ENCODE measurements around the gene CNN1. TPM values are rescaled to one million over a fixed set of nuclear protein-coding genes. Genes with fewer than 3 reads are reported as not detected.

Gene CNN1
- 558 TPM for total RNA-seq
- 3,172 TPM for polyA plus RNA-seq

DNA sequence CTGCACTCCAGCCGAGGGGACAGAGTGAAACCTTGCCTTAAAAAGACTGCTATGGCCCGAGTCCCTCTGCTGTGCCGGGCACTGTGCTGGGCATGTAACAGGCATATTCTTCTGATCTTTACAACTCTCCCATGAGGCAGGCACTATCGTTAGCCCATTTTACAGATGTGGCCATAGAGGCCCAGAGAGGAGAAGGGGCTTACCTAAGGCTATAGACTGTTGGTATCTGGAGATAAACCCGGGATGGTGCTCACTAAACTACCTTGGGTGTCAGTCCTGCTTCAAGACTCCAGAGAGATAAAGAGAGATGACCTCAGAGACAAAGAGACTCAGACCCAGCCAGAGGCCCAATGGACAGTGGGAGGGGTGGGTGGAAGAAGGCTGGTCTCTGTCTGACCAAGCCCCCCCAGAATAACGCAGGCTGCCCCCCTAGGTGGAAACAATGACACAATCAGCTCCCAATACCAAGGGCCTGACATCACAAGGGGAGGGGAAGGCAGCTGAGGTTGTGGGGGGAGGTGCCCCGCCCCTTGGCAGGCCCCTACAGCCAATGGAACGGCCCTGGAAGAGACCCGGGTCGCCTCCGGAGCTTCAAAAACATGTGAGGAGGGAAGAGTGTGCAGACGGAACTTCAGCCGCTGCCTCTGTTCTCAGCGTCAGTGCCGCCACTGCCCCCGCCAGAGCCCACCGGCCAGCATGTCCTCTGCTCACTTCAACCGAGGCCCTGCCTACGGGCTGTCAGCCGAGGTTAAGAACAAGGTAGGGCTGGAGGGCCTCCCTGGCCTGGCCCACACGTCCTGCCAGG, at the start of gene CNN1:
CNN1 (plus strand) TSS at position 620 of the 805 bp plus-strand sequence; CDS start at position 697, 77 bp downstream.
- peak within 1 kb of the TSS; percentile 36 for H3K4me3 ChIP-seq (ENCODE audit: low read depth, low read length)
- no peaks in the 10 kb centered on the region for H3K36me3 ChIP-seq (ENCODE audit: insufficient read depth)
- peak; percentile 59 for DNase-seq (ENCODE audit: extremely low spot score)
- no peaks in the 10 kb centered on the region for H3K4me1 ChIP-seq (ENCODE audit: insufficient read depth)
- WGBS: 15% methylated on average over 21 of the region's 21 CpGs
- peak within 1 kb of the TSS; percentile 85 for H3K27ac ChIP-seq (ENCODE audit: low read depth)

DNA sequence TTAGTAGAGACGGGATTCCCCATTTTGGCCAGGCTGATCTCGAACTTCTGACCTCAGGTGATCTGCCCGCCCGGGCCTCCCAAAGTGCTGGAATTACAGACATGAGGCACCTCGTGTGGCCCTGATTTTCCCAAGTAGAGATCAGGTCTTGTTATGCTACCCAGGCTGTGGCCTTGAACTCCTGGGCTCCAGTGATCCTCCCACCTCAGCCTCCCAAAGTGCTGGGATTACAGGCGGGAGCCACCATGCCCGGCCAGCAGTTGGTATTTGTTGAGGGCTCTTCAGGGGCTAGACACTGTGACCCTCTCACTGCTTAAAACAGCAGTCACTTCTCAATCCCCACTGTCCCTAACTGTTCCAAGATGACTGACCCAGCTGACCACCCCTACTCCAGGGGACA, 49.3 kb upstream of the CNN1 start:
- no peaks in the 10 kb centered on the region for H3K36me3 ChIP-seq (ENCODE audit: insufficient read depth)

DNA sequence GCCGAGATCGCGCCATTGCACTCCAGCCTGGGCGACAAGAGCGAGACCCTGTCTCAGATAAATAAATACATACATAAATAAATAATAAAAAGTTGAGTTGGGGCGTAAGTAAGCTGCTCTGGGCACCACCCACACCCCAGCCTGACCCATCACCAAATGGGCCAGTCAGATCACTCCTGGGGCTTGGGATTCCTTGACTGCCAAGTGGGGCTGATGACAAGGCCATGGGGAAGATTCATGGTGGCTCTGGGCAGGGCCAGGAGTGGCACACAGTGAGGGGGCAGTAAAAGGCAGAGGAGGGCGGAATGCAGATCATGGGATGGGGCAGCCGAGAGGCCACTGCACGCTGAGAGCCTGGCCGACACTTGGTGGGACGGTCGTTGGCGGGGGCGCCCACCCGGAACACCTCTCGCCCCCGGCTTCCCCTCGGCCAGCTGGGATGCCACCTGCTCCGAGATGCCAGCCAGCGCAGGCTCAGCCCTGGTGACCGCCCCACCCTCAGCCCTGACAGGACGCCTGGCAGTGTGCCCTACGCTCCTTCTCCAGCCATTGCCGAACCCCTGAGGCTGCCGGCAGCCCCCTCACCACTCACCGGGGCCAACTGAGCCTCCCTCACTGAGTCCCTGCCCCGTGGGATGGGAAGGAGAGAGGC, 43.9 kb upstream of the CNN1 start:
- Histone ChIP-seq H3K27ac (ENCODE audit: low read depth) (no peak overlapping the region), H3K4me3 (ENCODE audit: low read depth, low read length) (no peak overlapping the region), H3K36me3 (ENCODE audit: insufficient read depth) (peaks cover 3% of the 10 kb centered on the region), H3K4me1 (ENCODE audit: insufficient read depth) (no peaks in the 10 kb centered on the region)
- WGBS: 95% methylated on average over 27 of the region's 27 CpGs
- DNase-seq (ENCODE audit: extremely low spot score): no peak

More for the DNA sequence above, 49.3 kb upstream of the CNN1 start:
- 96% methylated on average over 7 of the region's 7 CpGs for WGBS
- Histone ChIP-seq H3K4me3 (ENCODE audit: low read depth, low read length) (no peak overlapping the region), H3K27ac (ENCODE audit: low read depth) (no peak overlapping the region), H3K4me1 (ENCODE audit: insufficient read depth) (no peaks in the 10 kb centered on the region)
- DNase-seq (ENCODE audit: extremely low spot score): no peak

DNA sequence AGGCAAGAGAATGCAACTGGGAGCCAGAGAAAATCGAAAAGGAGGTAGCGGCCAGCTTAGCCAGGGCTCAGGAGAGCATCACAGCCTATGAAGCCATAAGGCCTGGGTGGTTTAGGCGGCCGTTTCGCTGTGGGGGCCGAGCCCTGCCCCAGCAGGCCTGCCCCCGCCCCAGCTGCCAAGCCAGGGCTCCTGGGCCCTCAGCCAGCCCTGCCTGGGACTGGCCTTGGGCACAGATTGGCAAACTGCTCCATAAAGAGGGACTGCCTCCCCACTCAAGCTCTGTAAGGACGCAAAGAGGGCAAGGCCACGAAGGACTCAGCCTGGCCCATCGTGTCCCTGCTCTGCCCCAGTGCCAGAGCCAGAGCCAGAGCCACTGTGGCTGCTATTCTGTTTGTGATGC, 43.2 kb upstream of the CNN1 start:
- peaks cover 3% of the 10 kb centered on the region for H3K36me3 ChIP-seq (ENCODE audit: insufficient read depth)
- whole genome bisulfite sequencing: 93% methylated on average over 10 of the region's 10 CpGs
- no peak for DNase-seq (ENCODE audit: extremely low spot score)
- no peaks in the 10 kb centered on the region for H3K4me1 ChIP-seq (ENCODE audit: insufficient read depth)
- no peak overlapping the region for H3K4me3 ChIP-seq (ENCODE audit: low read depth, low read length)
- no peak overlapping the region for H3K27ac ChIP-seq (ENCODE audit: low read depth)

DNA sequence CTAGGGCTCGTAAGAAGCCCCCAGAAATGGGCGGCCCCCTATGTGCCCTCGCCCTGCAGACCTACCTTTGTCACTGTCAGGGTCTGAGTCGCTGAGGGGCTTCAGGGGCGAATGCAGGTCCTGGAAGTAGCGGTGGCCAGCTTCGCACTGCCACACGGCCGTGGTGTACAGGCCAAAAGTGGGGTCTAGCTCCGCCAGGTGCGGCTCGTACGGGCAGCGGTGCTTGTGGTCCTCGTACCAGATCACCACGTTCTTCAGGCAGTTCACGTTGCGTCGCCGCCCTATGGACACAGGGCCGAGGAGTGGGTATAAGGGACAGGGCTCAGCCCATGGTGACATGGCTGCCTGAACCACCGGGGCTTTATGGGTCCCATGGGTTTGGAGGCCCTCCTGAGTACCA, 42.8 kb upstream of the CNN1 start:
- WGBS: 95% methylated on average over 22 of the region's 22 CpGs
- peaks cover 3% of the 10 kb centered on the region for H3K36me3 ChIP-seq (ENCODE audit: insufficient read depth)

DNA sequence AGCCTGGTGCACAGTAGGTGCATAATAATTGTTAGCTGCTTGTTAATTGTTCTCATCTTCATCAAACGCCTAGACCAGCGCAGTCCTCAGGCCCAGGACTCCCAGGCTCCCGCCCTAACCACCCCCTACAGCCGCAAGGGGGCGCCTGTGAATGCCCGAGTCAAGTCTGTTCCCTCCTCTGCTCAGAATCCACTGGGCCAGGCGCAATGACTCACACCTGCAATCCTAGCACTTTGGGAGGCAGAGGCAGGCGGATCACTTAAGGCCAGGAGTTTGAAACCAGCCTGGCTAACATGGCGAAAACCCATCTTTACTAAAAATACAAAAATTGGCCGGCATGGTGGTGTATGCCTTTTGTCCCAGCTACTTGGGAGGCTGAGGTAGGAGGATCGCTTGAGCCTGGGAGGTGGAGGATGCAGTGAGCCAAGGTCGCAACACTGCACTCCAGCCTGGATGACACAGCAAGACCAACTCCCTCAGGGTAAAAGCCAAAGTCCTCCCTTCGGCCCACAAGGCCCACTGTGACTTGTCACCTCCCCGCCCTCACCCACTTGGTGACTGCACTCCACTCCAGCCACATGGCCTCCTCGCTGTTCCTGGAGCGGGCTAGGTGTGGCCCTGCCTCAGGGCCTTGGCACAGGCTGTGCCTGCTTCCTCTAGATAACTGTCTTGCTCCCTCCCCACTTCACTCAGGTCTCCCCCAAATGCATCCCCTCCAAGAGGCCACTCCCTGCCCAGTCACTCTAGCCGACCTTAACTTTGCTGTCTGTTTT, 42.1 kb upstream of the CNN1 start:
- 68% methylated on average over 17 of the region's 17 CpGs for WGBS
- Histone ChIP-seq H3K4me1 (ENCODE audit: insufficient read depth) (no peaks in the 10 kb centered on the region), H3K27ac (ENCODE audit: low read depth) (no peak overlapping the region), H3K36me3 (ENCODE audit: insufficient read depth) (peaks cover 3% of the 10 kb centered on the region), H3K4me3 (ENCODE audit: low read depth, low read length) (no peak overlapping the region)
- no peak for DNase-seq (ENCODE audit: extremely low spot score)

More for the DNA sequence above, 42.8 kb upstream of the CNN1 start:
- Histone ChIP-seq H3K27ac (ENCODE audit: low read depth) (no peak overlapping the region), H3K4me3 (ENCODE audit: low read depth, low read length) (no peak overlapping the region), H3K4me1 (ENCODE audit: insufficient read depth) (no peaks in the 10 kb centered on the region)
- no peak for DNase-seq (ENCODE audit: extremely low spot score)

DNA sequence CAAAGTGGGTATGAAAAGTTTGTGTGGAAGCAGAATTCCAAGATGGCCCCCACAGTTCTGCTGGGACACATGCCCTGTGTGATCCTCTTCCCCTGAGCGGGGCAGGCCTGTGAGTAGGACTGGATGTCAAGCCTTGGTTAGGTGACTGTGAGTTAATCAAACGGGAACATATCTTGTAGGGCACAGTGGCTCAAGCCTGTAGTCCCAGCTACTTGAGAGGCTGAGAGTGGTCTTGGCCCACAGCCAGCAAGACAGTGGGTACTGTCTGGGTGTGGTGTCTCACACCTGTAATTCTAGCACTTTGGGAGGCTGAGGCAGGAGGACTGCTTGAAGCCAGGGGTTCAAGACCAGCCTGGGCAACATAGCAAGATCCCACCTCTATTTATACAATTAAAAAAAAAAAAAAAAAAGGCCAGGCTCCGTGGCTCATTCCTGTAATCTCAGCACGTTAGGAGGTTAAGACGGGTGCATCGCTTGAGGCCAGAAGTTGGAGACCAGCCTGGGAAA, 39.4 kb upstream of the CNN1 start:
- no peaks in the 10 kb centered on the region for H3K4me1 ChIP-seq (ENCODE audit: insufficient read depth)
- H3K27ac ChIP-seq (ENCODE audit: low read depth): no peak overlapping the region
- H3K36me3 ChIP-seq (ENCODE audit: insufficient read depth): peaks cover 3% of the 10 kb centered on the region
- WGBS: 83% methylated on average over 6 of the region's 6 CpGs
- no peak overlapping the region for H3K4me3 ChIP-seq (ENCODE audit: low read depth, low read length)
- DNase-seq (ENCODE audit: extremely low spot score): no peak

DNA sequence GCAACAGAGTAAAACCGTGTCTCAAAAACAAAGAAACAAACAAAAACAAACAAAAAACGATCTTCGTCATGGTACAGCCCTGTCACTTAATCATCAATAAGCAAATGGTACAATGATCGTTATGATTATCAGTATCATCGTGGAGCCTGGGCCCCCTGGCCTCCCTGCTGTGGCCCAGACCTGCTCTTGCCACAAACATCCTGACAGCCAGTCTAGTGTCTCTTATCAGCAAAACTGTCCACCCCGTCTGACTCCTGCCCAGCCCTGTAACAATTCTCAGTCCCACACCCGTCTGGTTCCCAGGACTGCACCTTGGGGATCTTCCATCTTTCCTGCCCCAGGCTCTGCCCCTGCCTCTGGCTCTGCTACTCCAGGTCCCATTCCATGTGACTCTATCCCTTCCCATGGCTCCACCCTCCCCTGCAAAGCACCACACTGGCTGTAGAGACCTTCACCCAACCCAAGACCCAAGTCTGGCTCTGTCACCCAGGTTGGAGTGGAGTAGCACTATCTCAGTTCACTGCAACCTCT, 38.7 kb upstream of the CNN1 start:
- no peak overlapping the region for H3K4me3 ChIP-seq (ENCODE audit: low read depth, low read length)
- no peak for DNase-seq (ENCODE audit: extremely low spot score)
- WGBS: 74% methylated on average over 7 of the region's 7 CpGs
- no peak overlapping the region for H3K27ac ChIP-seq (ENCODE audit: low read depth)
- H3K36me3 ChIP-seq (ENCODE audit: insufficient read depth): no peaks in the 10 kb centered on the region
- no peaks in the 10 kb centered on the region for H3K4me1 ChIP-seq (ENCODE audit: insufficient read depth)

DNA sequence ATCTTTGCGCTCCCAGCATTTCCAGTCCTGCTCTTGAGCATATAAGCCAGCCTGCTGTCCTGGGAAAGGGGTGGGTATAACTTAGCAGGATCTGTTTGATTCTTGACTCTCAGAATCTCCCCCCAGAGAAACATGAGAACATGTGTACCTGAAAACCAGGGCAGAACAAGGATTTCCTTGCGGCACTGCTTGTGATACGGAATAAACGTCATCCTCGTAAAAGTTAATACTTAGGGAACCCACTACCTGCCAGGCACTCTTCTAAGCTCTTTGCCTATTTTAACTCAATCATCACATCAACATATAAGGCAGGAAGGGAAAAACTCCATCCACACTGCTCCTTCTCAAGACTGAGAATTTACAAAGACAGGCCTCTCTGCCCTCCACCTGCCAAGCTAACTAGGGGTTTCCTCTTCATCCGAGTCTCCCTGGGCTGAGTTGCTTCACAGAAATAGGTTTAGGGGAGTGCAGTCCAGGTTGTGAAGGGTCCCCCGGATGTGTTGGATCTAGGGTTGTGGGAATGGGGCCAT, 34.1 kb upstream of the CNN1 start:
- Histone ChIP-seq H3K4me1 (ENCODE audit: insufficient read depth) (no peaks in the 10 kb centered on the region), H3K36me3 (ENCODE audit: insufficient read depth) (no peaks in the 10 kb centered on the region), H3K27ac (ENCODE audit: low read depth) (no peak overlapping the region), H3K4me3 (ENCODE audit: low read depth, low read length) (peak overlapping the region; percentile 91)
- no peak for DNase-seq (ENCODE audit: extremely low spot score)
- WGBS: 31% methylated on average over 7 of the region's 7 CpGs

DNA sequence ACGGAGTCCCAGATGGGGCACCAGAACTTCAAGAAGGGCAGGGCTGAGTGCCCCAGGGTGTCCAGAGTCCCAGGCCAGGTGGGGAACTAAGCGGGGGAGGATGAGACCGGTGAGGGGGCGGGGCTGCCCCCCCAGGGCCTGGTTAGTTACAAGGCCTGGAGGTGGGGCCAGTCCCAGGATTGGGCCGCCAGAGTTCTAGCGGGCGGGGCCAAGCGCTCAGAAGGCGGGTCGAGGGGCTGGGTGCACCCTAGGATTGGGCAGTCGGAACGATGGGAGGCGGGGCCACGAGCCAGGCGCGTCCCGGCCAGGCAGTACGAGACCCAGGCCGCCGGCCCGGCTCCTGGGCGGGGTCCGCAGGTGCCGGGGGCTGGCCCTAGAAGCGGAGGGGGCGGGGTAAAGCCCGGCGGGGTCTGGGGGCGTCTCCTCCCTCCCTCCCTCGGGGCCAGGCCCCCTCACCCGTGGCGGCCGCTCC, 33.6 kb upstream of the CNN1 start:
- Histone ChIP-seq H3K27ac (ENCODE audit: low read depth) (peak overlapping the region; percentile 90), H3K4me1 (ENCODE audit: insufficient read depth) (no peaks in the 10 kb centered on the region), H3K4me3 (ENCODE audit: low read depth, low read length) (peak overlapping the region; percentile 91), H3K36me3 (ENCODE audit: insufficient read depth) (no peaks in the 10 kb centered on the region)
- under 1% methylated on average over 33 of the region's 33 CpGs for WGBS
- DNase-seq (ENCODE audit: extremely low spot score): peak; percentile 82

DNA sequence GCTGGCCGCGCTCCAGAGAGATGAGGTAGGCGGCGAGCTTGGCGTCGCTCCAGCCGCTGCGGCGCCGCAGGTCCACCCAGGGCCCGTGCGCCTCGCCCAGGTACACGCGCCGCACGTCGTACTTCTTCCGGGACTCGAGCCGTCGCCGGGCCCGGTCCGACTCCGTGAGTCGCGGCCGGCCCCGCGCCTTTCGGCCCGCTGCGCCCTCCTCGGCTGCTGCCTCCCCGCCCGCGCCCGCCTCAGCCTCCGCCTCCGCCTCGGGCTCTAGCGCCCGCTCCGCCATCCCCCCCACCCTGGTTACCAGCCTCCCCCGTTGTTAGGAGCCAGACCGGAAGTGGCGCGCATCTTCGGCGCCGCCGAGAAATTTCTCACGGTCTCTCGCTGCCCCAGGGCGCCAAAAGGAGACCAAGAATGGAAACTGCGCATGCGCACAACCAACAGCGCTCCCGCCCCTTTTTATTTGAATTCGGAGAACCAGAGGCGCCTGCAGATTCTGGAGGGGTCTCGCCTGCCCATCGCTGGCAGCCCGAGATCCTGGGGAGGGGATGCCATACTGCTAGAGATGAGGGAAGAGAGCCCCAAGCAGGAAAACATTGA, 33.0 kb upstream of the CNN1 start, which contains the start of gene ZNF653:
ZNF653 (minus strand) TSS at position 336 of the 597 bp plus-strand sequence; CDS start at position 283, 53 bp downstream.
- Histone ChIP-seq H3K4me1 (ENCODE audit: insufficient read depth) (no peaks in the 10 kb centered on the region), H3K4me3 (ENCODE audit: low read depth, low read length) (peak within 1 kb of the TSS; percentile 91), H3K36me3 (ENCODE audit: insufficient read depth) (no peaks in the 10 kb centered on the region), H3K27ac (ENCODE audit: low read depth) (peak within 1 kb of the TSS; percentile 90)
- under 1% methylated on average over 65 of the region's 65 CpGs for WGBS
- DNase-seq (ENCODE audit: extremely low spot score): peak; percentile 92

DNA sequence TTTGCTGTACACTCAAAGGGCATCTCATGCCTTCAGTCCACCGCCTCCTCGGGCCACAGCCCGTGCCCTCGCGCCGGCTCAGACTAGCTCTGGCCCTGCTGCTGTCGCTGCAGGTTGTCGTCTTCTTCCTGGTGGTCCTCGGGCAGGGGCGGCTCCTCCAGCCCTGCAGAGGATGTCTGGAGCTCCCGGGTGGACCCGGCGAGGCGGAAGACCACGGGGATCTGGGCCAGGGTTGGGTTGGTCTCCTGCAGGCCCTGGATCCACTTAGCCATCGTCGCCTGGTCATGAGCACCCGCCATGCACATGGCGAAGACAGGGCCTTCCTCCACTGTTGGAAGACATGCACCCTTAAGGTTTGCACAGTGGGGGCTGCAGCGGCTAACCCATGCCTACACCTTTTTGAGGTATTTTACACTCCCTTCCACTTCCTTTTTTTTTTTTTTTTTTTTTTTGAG, 32.5 kb upstream of the CNN1 start:
- no peak overlapping the region for H3K27ac ChIP-seq (ENCODE audit: low read depth)
- H3K36me3 ChIP-seq (ENCODE audit: insufficient read depth): no peaks in the 10 kb centered on the region
- WGBS: 25% methylated on average over 20 of the region's 20 CpGs
- DNase-seq (ENCODE audit: extremely low spot score): no peak
- peak overlapping the region; percentile 91 for H3K4me3 ChIP-seq (ENCODE audit: low read depth, low read length)
- no peaks in the 10 kb centered on the region for H3K4me1 ChIP-seq (ENCODE audit: insufficient read depth)
